Natural killer cell treated with Interleukin-12 subunit alpha and Interleukin-12 subunit beta and Interleukin-15 and Interleukin-18, amount 100 ng/mL, for 72 hours (primary cell): ENCODE results near the gene SLC22A23. TPM values are rescaled to one million over a fixed set of nuclear protein-coding genes. Genes with fewer than 3 reads are reported as not detected.
"Not testable (repeated sequence)": the region's sequence is repeated elsewhere in the genome, so short reads cannot be mapped to it uniquely, and the experiment has no call there.

Experiments
- ATAC-seq, 2 donors: fragments of 150-1000 bp; cut with Tn5 transposase in 1 of 2; sonication (Bioruptor Pico), chemical (Tn5 transposase) in 1 of 2; 2 replicates each; pipeline ENCODE4 v1.10.0; 2021
- DNase-seq: peaks from one replicate; pipeline ENCODE4 v3.0.0; 2022; ENCODE audit warnings: low spot score
- H3K27ac Mint-ChIP-seq, 2 donors: 1 replicate in 1 of 2; 2 replicates in 1 of 2; pipeline ENCODE4 v1.8.0; 2022; ENCODE audit warnings: mixed read lengths in 2 of 2, mild to moderate bottlenecking in 1 of 2, moderate library complexity in 1 of 2
- H3K27me3 Mint-ChIP-seq, 2 donors: 1 replicate in 1 of 2; 2 replicates in 1 of 2; pipeline ENCODE4 v1.8.0; 2022; ENCODE audit warnings: mixed read lengths in 2 of 2
- H3K36me3 Mint-ChIP-seq: one replicate; pipeline ENCODE4 v1.8.0; 2022; ENCODE audit warnings: mixed read lengths
- H3K4me1 Mint-ChIP-seq, 2 donors: 1 replicate in 1 of 2; 2 replicates in 1 of 2; pipeline ENCODE4 v1.8.0; 2022; ENCODE audit warnings: low read depth in 2 of 2, mixed read lengths in 2 of 2, mild to moderate bottlenecking in 1 of 2
- H3K4me3 Mint-ChIP-seq: one replicate; pipeline ENCODE4 v1.8.0; 2022; ENCODE audit warnings: mixed read lengths
- H3K9me3 Mint-ChIP-seq: 2 replicates; pipeline ENCODE4 v1.8.0; 2022; ENCODE audit warnings: mixed read lengths
- total RNA-seq, 2 donors: library from RNA; stranded (reverse); gene quantifications; one replicate each; pipeline ENCODE4 v1.2.3, GENCODE V29; 2022

Gene SLC22A23
- total RNA-seq, 2 donors from 2014 or later = 0.11 to 0.14 TPM

- Mint-ChIP-seq H3K9me3 (no peaks in the 10 kb centered on the region), H3K36me3 (peaks cover 5% of the 10 kb centered on the region), H3K27me3 (peaks cover 0 to 15% of the 10 kb centered on the region in 2 donors), H3K4me1 (peaks cover 25 to 33% of the 10 kb centered on the region in 2 donors), H3K27ac (peak overlapping the region; percentile 79 to 92), H3K4me3 (peak overlapping the region; percentile 97)
- DNase-seq (peak; percentile 61), ATAC-seq (peak in 1 of 2 donors; percentile 61)
Observed at GRCh38 chr6:3259491-3259958, 197.3 kb downstream of the SLC22A23 start.

DNA sequence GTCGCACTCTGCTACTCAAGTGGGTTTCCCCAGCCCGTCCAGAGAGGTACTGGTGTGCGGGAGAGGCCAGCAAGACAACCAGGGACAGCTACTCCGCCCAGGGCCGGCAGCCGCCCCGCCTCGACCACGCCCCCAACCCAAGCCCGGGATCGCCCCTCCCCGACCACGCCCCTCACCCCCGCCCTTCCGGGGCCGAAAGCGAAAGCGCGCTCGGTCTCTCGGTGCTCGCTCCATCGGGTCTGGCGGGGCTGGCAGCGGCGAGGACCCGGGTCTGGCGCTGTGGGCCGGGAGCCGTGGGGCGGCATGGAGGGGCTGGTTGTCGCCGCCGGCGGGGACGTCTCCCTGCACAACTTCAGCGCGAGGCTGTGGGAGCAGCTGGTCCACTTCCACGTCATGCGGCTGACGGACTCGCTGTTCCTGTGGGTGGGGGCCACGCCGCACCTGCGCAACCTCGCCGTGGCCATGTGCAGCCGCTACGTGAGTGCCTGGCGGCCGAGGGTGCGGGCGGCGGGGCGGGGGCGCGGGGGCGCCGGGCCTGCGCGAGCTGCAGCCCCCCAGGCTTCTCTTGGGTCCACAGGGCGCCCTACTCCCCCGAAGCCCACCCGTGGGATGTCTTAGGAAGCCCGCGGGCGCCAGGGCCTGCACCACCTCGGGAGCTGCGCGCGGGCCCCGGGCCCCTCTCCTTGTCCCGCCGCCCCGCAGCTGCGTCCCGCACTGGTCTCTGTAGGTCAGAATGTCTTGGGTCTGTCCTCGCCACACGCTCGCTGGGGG, 197.9 kb downstream of the SLC22A23 start, which contains the start of gene PSMG4:
PSMG4 (plus strand) TSS at position 228 of the 771 bp plus-strand sequence; CDS start at position 304, 76 bp downstream.
- Mint-ChIP-seq H3K27ac (peak within 1 kb of the TSS; percentile 79 to 92), H3K36me3 (peaks cover 5% of the 10 kb centered on the region), H3K4me1 (peaks cover 25 to 36% of the 10 kb centered on the region in 2 donors), H3K4me3 (peak within 1 kb of the TSS; percentile 97), H3K9me3 (peaks cover 5% of the 10 kb centered on the region), H3K27me3 (peaks cover 0 to 15% of the 10 kb centered on the region in 2 donors)
- DNase-seq (peak; percentile 95), ATAC-seq (peak; percentile 92 to 96)

DNA sequence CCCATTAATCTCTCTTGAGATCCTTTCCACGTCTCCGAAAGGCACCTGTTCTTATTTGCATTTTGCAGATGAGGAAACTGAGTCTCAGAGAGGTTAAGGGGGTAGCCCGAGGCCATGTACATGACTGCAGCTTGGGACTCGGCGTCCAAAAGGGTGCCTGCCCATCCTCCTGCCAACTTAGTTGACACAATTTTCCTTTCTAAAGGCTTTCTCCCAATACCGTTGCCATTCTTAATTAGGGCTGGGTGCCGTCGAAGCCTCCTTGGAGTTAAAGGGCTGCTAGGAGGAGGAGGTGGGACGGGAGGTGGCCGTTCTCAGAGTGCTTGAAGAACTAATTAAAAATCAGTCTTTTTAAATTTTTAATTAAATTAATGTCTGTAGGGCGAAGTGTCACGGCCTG, 198.6 kb downstream of the SLC22A23 start:
- H3K27ac Mint-ChIP-seq = no peak overlapping the region
- H3K9me3 Mint-ChIP-seq = peaks cover 5% of the 10 kb centered on the region
- DNase-seq = no peak
- peaks cover 20 to 31% of the 10 kb centered on the region in 2 donors for H3K4me1 Mint-ChIP-seq
- H3K27me3 Mint-ChIP-seq = peaks cover 0 to 15% of the 10 kb centered on the region in 2 donors
- H3K4me3 Mint-ChIP-seq = peak overlapping the region; percentile 42
- no peak for ATAC-seq
- H3K36me3 Mint-ChIP-seq = peaks cover 5% of the 10 kb centered on the region

GRCh38 chr6:3253597-3253961, 203.3 kb downstream of the SLC22A23 start:
- no peaks in the 10 kb centered on the region for H3K36me3 Mint-ChIP-seq
- H3K27ac Mint-ChIP-seq = no peak overlapping the region

DNA sequence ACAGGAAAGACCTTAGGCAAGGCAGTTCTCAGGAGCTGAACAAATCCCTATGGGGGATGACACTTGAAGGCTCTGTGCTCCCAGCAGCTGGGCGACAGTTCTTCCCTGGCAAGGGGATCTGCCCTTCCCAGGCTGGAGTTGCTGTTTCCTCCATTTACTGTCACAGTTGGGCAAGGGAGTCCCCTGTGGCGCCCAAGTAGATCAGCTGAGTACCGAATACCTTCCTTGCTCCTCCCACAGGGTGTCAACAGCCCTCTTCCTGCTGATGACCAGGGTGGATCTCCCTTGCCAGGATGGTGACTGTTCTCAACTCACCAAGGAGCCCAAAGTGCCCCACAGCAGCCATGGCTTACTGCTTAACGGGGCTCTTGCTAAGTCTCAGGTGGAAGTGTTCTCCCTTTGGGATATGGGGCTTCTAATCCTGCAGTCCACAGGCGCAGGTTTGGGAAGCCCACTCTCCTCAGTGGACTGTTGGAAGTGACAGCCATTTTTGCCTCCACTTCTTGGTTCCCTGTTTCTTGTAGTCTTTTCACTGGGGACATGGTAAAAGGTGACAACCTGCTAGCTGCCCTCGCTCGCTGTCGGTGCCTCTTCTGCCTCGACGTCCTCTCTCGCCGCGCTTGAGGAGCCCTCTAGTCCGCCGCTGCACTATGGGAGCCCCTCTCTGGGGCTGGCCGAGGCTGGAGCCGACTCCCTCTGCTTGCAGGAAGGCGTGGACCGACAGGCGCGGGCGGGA, 203.8 kb downstream of the SLC22A23 start:
- H3K27ac Mint-ChIP-seq = no peak overlapping the region
- DNase-seq (no peak), ATAC-seq (no peak)
- H3K4me1 Mint-ChIP-seq = peaks cover 7 to 16% of the 10 kb centered on the region in 2 donors
- H3K4me3 Mint-ChIP-seq = no peak overlapping the region
- H3K27me3 Mint-ChIP-seq = peaks cover 19 to 36% of the 10 kb centered on the region in 2 donors
- peaks cover 5% of the 10 kb centered on the region for H3K9me3 Mint-ChIP-seq
- H3K36me3 Mint-ChIP-seq = no peaks in the 10 kb centered on the region

More at GRCh38 chr6:3253597-3253961, 203.3 kb downstream of the SLC22A23 start:
- Mint-ChIP-seq H3K4me3 (no peak overlapping the region), H3K9me3 (peaks cover 5% of the 10 kb centered on the region), H3K27me3 (peaks cover 19 to 34% of the 10 kb centered on the region in 2 donors), H3K4me1 (peaks cover 7 to 16% of the 10 kb centered on the region in 2 donors)
- DNase-seq = no peak
- no peak for ATAC-seq

DNA sequence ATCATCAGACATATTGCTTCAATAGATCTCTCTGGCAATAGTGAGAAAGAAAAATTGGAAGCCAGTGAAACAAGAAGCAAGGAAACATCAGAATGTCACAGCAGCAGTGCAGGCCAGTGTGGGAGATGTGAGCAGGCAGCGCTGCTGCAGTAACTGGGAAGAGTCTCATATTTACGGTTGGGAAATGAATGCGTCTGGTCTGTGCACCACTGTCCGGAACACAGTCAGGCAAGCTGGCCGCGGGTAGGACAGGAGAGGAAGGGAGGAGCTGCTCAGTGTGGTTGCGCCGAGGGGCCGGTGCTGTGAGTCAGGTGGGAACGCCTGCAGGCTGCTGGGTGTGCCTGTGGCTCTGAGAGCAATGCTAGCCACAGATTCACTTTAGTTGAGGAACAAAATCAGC, 204.5 kb downstream of the SLC22A23 start:
- DNase-seq (no peak), ATAC-seq (no peak)
- H3K4me1 Mint-ChIP-seq = peaks cover 7 to 14% of the 10 kb centered on the region in 2 donors
- no peaks in the 10 kb centered on the region for H3K36me3 Mint-ChIP-seq
- H3K4me3 Mint-ChIP-seq = no peak overlapping the region
- H3K27ac Mint-ChIP-seq = no peak overlapping the region
- H3K27me3 Mint-ChIP-seq = peaks cover 19 to 40% of the 10 kb centered on the region in 2 donors
- H3K9me3 Mint-ChIP-seq = peaks cover 5% of the 10 kb centered on the region

DNA sequence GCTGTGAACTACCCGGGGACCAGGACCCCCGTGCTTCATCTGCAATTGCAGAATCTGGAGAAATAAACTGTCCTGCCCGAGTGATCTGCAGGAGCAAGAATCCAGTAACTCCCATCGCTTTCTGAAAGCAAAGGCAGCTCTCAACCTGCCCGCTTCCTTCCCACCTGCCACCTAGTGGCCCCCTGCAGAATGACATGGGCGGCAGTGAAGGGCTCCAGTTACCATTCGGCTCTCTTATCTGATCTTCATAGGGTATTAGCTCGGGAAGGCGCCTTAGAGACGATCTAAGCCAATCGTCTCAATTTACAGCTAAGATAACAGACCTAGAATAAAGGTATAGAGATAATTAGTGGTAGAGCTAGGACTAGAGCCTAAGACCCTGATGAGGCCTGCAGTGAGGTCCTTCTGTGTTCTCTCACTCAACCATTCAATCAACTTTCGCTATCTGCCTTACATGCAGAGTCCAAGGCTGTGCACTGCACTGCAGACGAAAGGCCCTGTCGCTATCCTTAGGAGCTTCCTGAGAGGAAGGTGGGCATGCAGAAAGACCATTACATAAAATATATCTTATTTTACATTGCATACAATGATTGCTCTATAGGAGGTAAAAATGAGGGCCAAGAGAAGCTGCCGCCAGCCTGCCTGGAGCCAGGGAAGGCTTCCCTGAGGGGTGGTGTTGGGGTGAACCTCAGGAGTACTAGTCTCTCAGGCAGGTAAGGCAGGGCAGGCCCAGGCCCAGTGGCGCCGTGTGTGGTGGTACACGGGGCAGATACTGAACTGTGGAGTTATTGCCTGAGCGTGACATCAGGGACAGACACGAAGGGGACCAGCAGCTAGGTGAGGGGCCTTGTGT, 205.2 kb downstream of the SLC22A23 start:
- H3K27ac Mint-ChIP-seq = no peak overlapping the region
- H3K4me1 Mint-ChIP-seq = peaks cover 7 to 14% of the 10 kb centered on the region in 2 donors
- DNase-seq (peak; percentile 84), ATAC-seq (peak; percentile 78 to 81)
- H3K4me3 Mint-ChIP-seq = peak overlapping the region; percentile 9
- H3K9me3 Mint-ChIP-seq = peaks cover 5% of the 10 kb centered on the region
- H3K36me3 Mint-ChIP-seq = no peaks in the 10 kb centered on the region
- peaks cover 22 to 36% of the 10 kb centered on the region in 2 donors for H3K27me3 Mint-ChIP-seq

DNA sequence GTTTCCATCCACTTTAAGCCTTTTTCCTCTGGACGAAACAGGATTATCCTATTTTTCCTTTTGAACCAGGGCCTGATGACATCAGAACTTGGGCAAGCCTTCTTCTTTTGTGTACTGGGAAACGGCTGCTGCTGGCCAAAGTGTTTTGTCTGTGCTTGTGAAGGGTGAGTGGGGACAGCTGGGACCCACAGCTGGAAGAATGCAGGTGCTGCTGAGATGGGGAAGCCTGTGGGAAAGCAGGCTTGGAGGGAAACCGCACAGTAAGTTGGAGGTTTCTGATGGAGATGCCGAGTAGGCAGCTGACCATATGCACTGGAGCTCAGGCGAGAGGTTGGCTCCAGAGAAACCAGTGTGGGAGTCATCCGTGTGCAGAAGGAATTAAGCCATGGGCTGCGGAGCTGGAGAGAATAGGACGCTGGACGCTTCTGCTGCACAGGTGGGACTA, 206.6 kb downstream of the SLC22A23 start:
- Mint-ChIP-seq H3K27me3 (peaks cover 30 to 31% of the 10 kb centered on the region in 2 donors), H3K36me3 (no peaks in the 10 kb centered on the region), H3K9me3 (peaks cover 5% of the 10 kb centered on the region), H3K4me3 (no peak overlapping the region), H3K4me1 (peaks cover 7 to 14% of the 10 kb centered on the region in 2 donors), H3K27ac (no peak overlapping the region)
- no peak for ATAC-seq
- DNase-seq = no peak

GRCh38 chr6:3249821-3250220, 207.0 kb downstream of the SLC22A23 start:
- peaks cover 7 to 14% of the 10 kb centered on the region in 2 donors for H3K4me1 Mint-ChIP-seq
- H3K36me3 Mint-ChIP-seq = no peaks in the 10 kb centered on the region
- peaks cover 5% of the 10 kb centered on the region for H3K9me3 Mint-ChIP-seq
- ATAC-seq (no peak), DNase-seq (no peak)
- no peak overlapping the region for H3K4me3 Mint-ChIP-seq
- H3K27ac Mint-ChIP-seq = no peak overlapping the region
- peaks cover 28 to 30% of the 10 kb centered on the region in 2 donors for H3K27me3 Mint-ChIP-seq

DNA sequence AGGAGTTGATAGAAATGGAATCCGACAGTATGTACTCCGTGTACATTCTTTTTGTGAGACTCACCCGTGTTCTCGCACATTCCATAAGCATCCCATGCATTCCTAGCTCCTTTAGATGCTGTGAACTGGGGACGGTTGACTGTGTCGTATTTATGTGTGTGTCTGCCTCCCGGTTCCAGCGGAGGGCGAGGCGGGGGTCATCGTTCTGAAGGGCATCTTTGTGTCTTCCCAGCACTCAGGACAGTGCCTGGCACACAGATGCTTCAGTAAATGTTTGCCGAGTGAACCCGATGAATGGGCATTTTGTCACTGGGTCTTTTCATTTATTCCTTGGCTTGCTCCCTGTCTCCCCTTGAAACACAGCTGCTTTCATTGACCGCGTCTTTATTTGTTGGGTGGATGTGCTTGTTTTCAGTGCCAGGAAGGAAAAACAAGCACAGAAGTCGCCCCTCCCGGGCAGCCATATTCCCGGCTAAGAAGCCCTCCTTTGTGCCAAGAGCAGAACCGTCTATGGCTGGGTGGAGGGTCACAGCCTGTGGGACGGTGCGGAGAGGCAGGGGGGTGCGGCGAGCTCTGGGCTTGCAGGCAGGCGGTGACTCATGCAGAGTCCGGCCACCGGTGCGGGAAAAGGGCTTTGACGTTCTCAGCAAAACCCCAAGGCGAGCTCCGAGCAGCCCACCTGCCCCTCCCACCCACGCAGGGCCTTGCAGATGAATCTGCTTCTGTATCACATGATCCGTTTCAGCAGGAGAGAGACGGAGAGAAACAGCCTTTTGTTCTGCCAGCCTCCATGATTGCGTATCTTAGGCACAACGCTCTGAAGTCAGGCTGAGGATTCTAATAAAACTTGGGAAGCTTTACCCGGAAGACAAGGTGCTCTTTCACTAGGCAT, 209.3 kb downstream of the SLC22A23 start:
- no peak for ATAC-seq
- no peaks in the 10 kb centered on the region for H3K9me3 Mint-ChIP-seq
- peaks cover 7 to 9% of the 10 kb centered on the region in 2 donors for H3K4me1 Mint-ChIP-seq
- no peaks in the 10 kb centered on the region for H3K36me3 Mint-ChIP-seq
- peaks cover 41 to 48% of the 10 kb centered on the region in 2 donors for H3K27me3 Mint-ChIP-seq
- no peak overlapping the region for H3K4me3 Mint-ChIP-seq
- no peak for DNase-seq
- no peak overlapping the region for H3K27ac Mint-ChIP-seq

DNA sequence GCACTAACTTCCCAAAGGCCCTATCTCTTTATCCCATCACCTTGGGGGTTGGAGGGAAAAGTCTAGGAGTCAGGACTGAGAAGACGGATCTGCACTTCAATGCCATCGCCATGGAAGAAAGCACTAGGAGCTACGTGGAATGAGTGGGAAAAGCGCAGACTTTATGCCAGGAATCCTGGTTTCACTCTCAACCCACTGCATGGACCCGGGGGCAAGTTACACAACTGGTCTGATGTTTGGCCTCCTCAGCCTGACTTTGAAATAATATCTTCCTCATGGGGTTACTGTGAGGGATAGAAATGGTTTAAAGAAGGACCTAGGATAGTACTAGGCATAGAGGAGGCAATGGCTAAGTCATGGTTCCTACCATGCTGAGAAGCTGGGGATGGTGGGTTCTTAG, 211.6 kb downstream of the SLC22A23 start:
- no peaks in the 10 kb centered on the region for H3K36me3 Mint-ChIP-seq
- ATAC-seq = no peak
- no peak overlapping the region for H3K4me3 Mint-ChIP-seq
- no peaks in the 10 kb centered on the region for H3K9me3 Mint-ChIP-seq
- no peak overlapping the region for H3K27ac Mint-ChIP-seq
- H3K27me3 Mint-ChIP-seq = peaks cover 35 to 45% of the 10 kb centered on the region in 2 donors
- H3K4me1 Mint-ChIP-seq = no peaks in the 10 kb centered on the region
- no peak for DNase-seq

- ATAC-seq, H3K9me3 Mint-ChIP-seq, H3K4me3 Mint-ChIP-seq, DNase-seq, H3K36me3 Mint-ChIP-seq, H3K4me1 Mint-ChIP-seq, H3K27ac Mint-ChIP-seq: not testable (repeated sequence)
- H3K27me3 Mint-ChIP-seq = peaks cover 37 to 44% of the 10 kb centered on the region in 2 donors
Observed at GRCh38 chr6:3244832-3245161, 212.1 kb downstream of the SLC22A23 start.
